Endodermal cell (in vitro differentiated cells): ENCODE data around the gene PLCB4. TPM values are rescaled to one million over a fixed set of nuclear protein-coding genes. Genes with fewer than 3 reads are reported as not detected.

Source experiments
- DNase-seq: peaks from one replicate; pipeline ENCODE4 v3.0.0-alpha.2; 2017
- H3K27ac ChIP-seq: 2 replicates; pipeline ENCODE4 v1.5.1; 2013; ENCODE audit warnings: mild to moderate bottlenecking, low read depth, low read length, moderate library complexity
- H3K27me3 ChIP-seq: 2 replicates; pipeline ENCODE4 v1.6.1; 2013; ENCODE audit warnings: mild to moderate bottlenecking, low read length, moderate library complexity; ENCODE audit not compliant: insufficient read depth, control insufficient read depth, poor library complexity, severe bottlenecking
- H3K36me3 ChIP-seq: 2 replicates; pipeline ENCODE4 v1.7.0; 2013; ENCODE audit warnings: mild to moderate bottlenecking, low read length, moderate library complexity; ENCODE audit not compliant: control insufficient read depth, insufficient read depth
- H3K4me1 ChIP-seq: one replicate; pipeline ENCODE4 v1.7.0; 2013; ENCODE audit warnings: low read length; ENCODE audit not compliant: control insufficient read depth, insufficient read depth
- H3K4me3 ChIP-seq: 2 replicates; pipeline ENCODE4 v1.5.1; 2013; ENCODE audit warnings: mild to moderate bottlenecking, low read length, moderate library complexity
- H3K9ac ChIP-seq: 2 replicates; pipeline ENCODE4 v1.6.1; 2013; ENCODE audit warnings: mild to moderate bottlenecking, low read length, moderate library complexity; ENCODE audit not compliant: poor library complexity, severe bottlenecking; ENCODE audit errors: extremely low read depth
- H3K9me3 ChIP-seq: 2 replicates; pipeline ENCODE4 v1.6.1; 2013; ENCODE audit warnings: mild to moderate bottlenecking, low read length, moderate library complexity; ENCODE audit not compliant: control insufficient read depth
- H3K27ac Mint-ChIP-seq: 2 replicates; pipeline ENCODE4 v1.8.0; 2020; ENCODE audit warnings: mixed read lengths
- H3K27me3 Mint-ChIP-seq: 2 replicates; pipeline ENCODE4 v1.8.0; 2021; ENCODE audit warnings: mild to moderate bottlenecking, mixed read lengths; ENCODE audit not compliant: insufficient read depth
- H3K36me3 Mint-ChIP-seq: 2 replicates; pipeline ENCODE4 v1.8.0; 2020; ENCODE audit warnings: low read depth, mixed read lengths
- H3K4me1 Mint-ChIP-seq: 2 replicates; pipeline ENCODE4 v1.8.0; 2020; ENCODE audit warnings: mixed read lengths
- H3K4me3 Mint-ChIP-seq: 2 replicates; pipeline ENCODE4 v1.8.0; 2020; ENCODE audit warnings: mild to moderate bottlenecking, moderate library complexity, mixed read lengths
- H3K9me3 Mint-ChIP-seq: 2 replicates; pipeline ENCODE4 v1.8.0; 2020; ENCODE audit warnings: mild to moderate bottlenecking, mixed read lengths
- CTCF ChIP-seq: fragments of 200-600 bp; sonication (generic); conservative IDR thresholded peaks from 2 replicates; pipeline ENCODE4 v1.5.0; 2021; ENCODE audit warnings: antibody characterized with exemption, mild to moderate bottlenecking
- WGBS, 2 experiments: methylation state at CpG; one replicate each; pipeline versions ENCODE4 v1.1.5 to v1.1.7; 2013; ENCODE audit warnings: missing lambda C conversion rate in 2 of 2, mixed read lengths in 1 of 2; ENCODE audit not compliant: insufficient coverage in 1 of 2, insufficient read length in 1 of 2; 5-methylcytosine and 5-hydroxymethylcytosine counted together
- total RNA-seq, 2 donors: library from RNA; stranded (reverse); fragmentation: NEBNext Ultra II Directional in 1 of 2; extraction: Animal tissue kit (Norgen Biotek cat#: 25700) in 1 of 2; gene quantifications; 2 replicates in 1 of 2; 3 replicates in 1 of 2; pipeline ENCODE4 v1.2.1, GENCODE V29; 2021

PLCB4 gene
- total RNA-seq, 2 donors from 2014 or later, result 14.4 to 14.6 TPM

- H3K9me3 Mint-ChIP-seq, result no peaks in the 10 kb centered on the region
- no peak overlapping the region for H3K4me3 ChIP-seq
- no peak overlapping the region for H3K27ac Mint-ChIP-seq
- H3K4me1 ChIP-seq, result no peaks in the 10 kb centered on the region
- no peak overlapping the region for H3K9ac ChIP-seq
- H3K36me3 ChIP-seq, result no peaks in the 10 kb centered on the region
- no peaks in the 10 kb centered on the region for H3K9me3 ChIP-seq
- no peak overlapping the region for H3K4me3 Mint-ChIP-seq
- DNase-seq, result no peak
- H3K27ac ChIP-seq, result no peak overlapping the region
- H3K4me1 Mint-ChIP-seq, result no peaks in the 10 kb centered on the region
- no peaks in the 10 kb centered on the region for H3K27me3 ChIP-seq
- H3K36me3 Mint-ChIP-seq, result no peaks in the 10 kb centered on the region
- H3K27me3 Mint-ChIP-seq, result no peaks in the 10 kb centered on the region
- TF ChIP-seq CTCF, result no peak
These were observed 269.2 kb downstream of the PLCB4 start for GRCh38 chr20:9338101-9338500.

GRCh38 chr20:9339708-9340107 lies 270.8 kb downstream of the PLCB4 start:
- Histone ChIP-seq H3K4me3 (no peak overlapping the region), H3K9ac (no peak overlapping the region), H3K27me3 (no peaks in the 10 kb centered on the region), H3K4me1 (no peaks in the 10 kb centered on the region), H3K36me3 (no peaks in the 10 kb centered on the region), H3K27ac (no peak overlapping the region), H3K9me3 (no peaks in the 10 kb centered on the region)
- no peaks in the 10 kb centered on the region for H3K36me3 Mint-ChIP-seq
- H3K4me3 Mint-ChIP-seq, result no peak overlapping the region
- DNase-seq, result no peak
- H3K9me3 Mint-ChIP-seq, result no peaks in the 10 kb centered on the region
- no peaks in the 10 kb centered on the region for H3K4me1 Mint-ChIP-seq
- WGBS, 2 experiments, result 90% methylated on average over 2 of the region's 3 CpGs; no CpG with 5 or more reads in 1 of the 2 experiments
- H3K27ac Mint-ChIP-seq, result no peak overlapping the region
- H3K27me3 Mint-ChIP-seq, result no peaks in the 10 kb centered on the region
- no peak for TF ChIP-seq CTCF

GRCh38 chr20:9342651-9343050 lies 273.8 kb downstream of the PLCB4 start:
- H3K4me1 Mint-ChIP-seq, result no peaks in the 10 kb centered on the region

More at GRCh38 chr20:9342651-9343050, 273.8 kb downstream of the PLCB4 start:
- H3K4me3 Mint-ChIP-seq, result no peak overlapping the region
- no peak overlapping the region for H3K27ac Mint-ChIP-seq
- no peak overlapping the region for H3K9ac ChIP-seq
- no peaks in the 10 kb centered on the region for H3K27me3 Mint-ChIP-seq
- H3K4me3 ChIP-seq, result no peak overlapping the region
- H3K27me3 ChIP-seq, result no peaks in the 10 kb centered on the region
- no peaks in the 10 kb centered on the region for H3K9me3 Mint-ChIP-seq
- H3K27ac ChIP-seq, result no peak overlapping the region
- H3K9me3 ChIP-seq, result no peaks in the 10 kb centered on the region
- no peaks in the 10 kb centered on the region for H3K4me1 ChIP-seq
- 90 to 93% methylated on average over 2 of the region's 2 CpGs for WGBS, 2 experiments
- no peak for TF ChIP-seq CTCF
- H3K36me3 ChIP-seq, result no peaks in the 10 kb centered on the region
- DNase-seq, result no peak
- H3K36me3 Mint-ChIP-seq, result no peaks in the 10 kb centered on the region
